Activated T-cell treated with anti-CD3 and anti-CD28 coated beads, Interleukin-2, amount 50 U/mL, for 72 hours (primary cell): Measurements from ENCODE around the gene MEIS2. TPM values are rescaled to one million over a fixed set of nuclear protein-coding genes. Genes with fewer than 3 reads are reported as not detected.

Experiments
- ATAC-seq, 2 donors: fragments of 150-1000 bp; cut with Tn5 transposase; replicated peaks in 1 of 2; 2 replicates each; pipeline ENCODE4 v1.10.0; 2021; ENCODE audit warnings: moderate library complexity in 2 of 2, mild to moderate bottlenecking in 1 of 2
- DNase-seq, 2 donors: peaks; one replicate each; pipeline ENCODE4 v3.0.0; 2021 to 2022; ENCODE audit warnings: mixed read lengths in 1 of 2
- H3K27ac Mint-ChIP-seq: one replicate; pipeline ENCODE4 v1.8.0; 2022; ENCODE audit warnings: mild to moderate bottlenecking, moderate library complexity, mixed read lengths
- H3K27me3 Mint-ChIP-seq: one replicate; pipeline ENCODE4 v1.8.0; 2022; ENCODE audit warnings: low read depth, mixed read lengths
- H3K36me3 Mint-ChIP-seq, 2 donors: one replicate each; pipeline ENCODE4 v1.8.0; 2022; ENCODE audit warnings: mixed read lengths in 2 of 2, mild to moderate bottlenecking in 1 of 2; ENCODE audit not compliant: insufficient read depth in 2 of 2
- H3K4me1 Mint-ChIP-seq: one replicate; pipeline ENCODE4 v1.8.0; 2022; ENCODE audit warnings: low read depth, mixed read lengths
- H3K4me3 Mint-ChIP-seq, 2 donors: one replicate each; pipeline ENCODE4 v1.8.0; 2022; ENCODE audit warnings: mild to moderate bottlenecking in 2 of 2, mixed read lengths in 2 of 2, moderate library complexity in 2 of 2
- H3K9me3 Mint-ChIP-seq, 2 donors: one replicate each; pipeline ENCODE4 v1.8.0; 2022; ENCODE audit warnings: mixed read lengths in 2 of 2
- total RNA-seq, 2 donors: library from RNA; stranded (reverse); gene quantifications; one replicate each; pipeline ENCODE4 v1.2.3, GENCODE V29; 2022

MEIS2 gene
- total RNA-seq, 2 donors from 2014 or later, result 0.19 TPM; not detected in 1

- Mint-ChIP-seq H3K27me3 (no peaks in the 10 kb centered on the region), H3K36me3 (no peaks in the 10 kb centered on the region), H3K9me3 (no peaks in the 10 kb centered on the region), H3K27ac (no peak overlapping the region), H3K4me3 (no peak overlapping the region), H3K4me1 (no peaks in the 10 kb centered on the region)
- DNase-seq, result no peak
- no peak for ATAC-seq
Observed at GRCh38 chr15:36917411-36918267, 182.7 kb downstream of the MEIS2 start.

GRCh38 chr15:36914960-36915808 lies 185.2 kb downstream of the MEIS2 start:
- Mint-ChIP-seq H3K9me3 (no peaks in the 10 kb centered on the region), H3K4me1 (no peaks in the 10 kb centered on the region), H3K27ac (no peak overlapping the region), H3K27me3 (no peaks in the 10 kb centered on the region), H3K4me3 (no peak overlapping the region), H3K36me3 (no peaks in the 10 kb centered on the region)
- ATAC-seq (no peak), DNase-seq (no peak)

- Mint-ChIP-seq H3K27ac (no peak overlapping the region), H3K4me3 (no peak overlapping the region), H3K36me3 (no peaks in the 10 kb centered on the region), H3K4me1 (no peaks in the 10 kb centered on the region), H3K27me3 (no peaks in the 10 kb centered on the region), H3K9me3 (no peaks in the 10 kb centered on the region)
- no peak for ATAC-seq
- DNase-seq, result no peak
Observed at GRCh38 chr15:36914466-36914865, 185.9 kb downstream of the MEIS2 start.

- Mint-ChIP-seq H3K27me3 (no peaks in the 10 kb centered on the region), H3K9me3 (no peaks in the 10 kb centered on the region), H3K4me3 (no peak overlapping the region), H3K36me3 (no peaks in the 10 kb centered on the region), H3K4me1 (no peaks in the 10 kb centered on the region), H3K27ac (no peak overlapping the region)
- ATAC-seq, result no peak
- DNase-seq, result no peak
Observed at GRCh38 chr15:36912311-36912712, 188.0 kb downstream of the MEIS2 start.

- no peaks in the 10 kb centered on the region for H3K36me3 Mint-ChIP-seq
- no peak overlapping the region for H3K27ac Mint-ChIP-seq
- ATAC-seq (no peak), DNase-seq (no peak)
- no peak overlapping the region for H3K4me3 Mint-ChIP-seq
- no peaks in the 10 kb centered on the region for H3K4me1 Mint-ChIP-seq
- no peaks in the 10 kb centered on the region for H3K27me3 Mint-ChIP-seq
- no peaks in the 10 kb centered on the region for H3K9me3 Mint-ChIP-seq
Observed at GRCh38 chr15:36911322-36911944, 188.9 kb downstream of the MEIS2 start.

- Mint-ChIP-seq H3K4me3 (no peak overlapping the region), H3K27me3 (no peaks in the 10 kb centered on the region), H3K9me3 (no peaks in the 10 kb centered on the region), H3K27ac (no peak overlapping the region), H3K36me3 (no peaks in the 10 kb centered on the region), H3K4me1 (no peaks in the 10 kb centered on the region)
- no peak for DNase-seq
- ATAC-seq, result no peak
Observed at GRCh38 chr15:36908991-36909390, 191.4 kb downstream of the MEIS2 start.

GRCh38 chr15:36907295-36907694 lies 193.1 kb downstream of the MEIS2 start:
- DNase-seq (no peak), ATAC-seq (no peak)
- H3K36me3 Mint-ChIP-seq, result no peaks in the 10 kb centered on the region
- no peak overlapping the region for H3K4me3 Mint-ChIP-seq
- no peaks in the 10 kb centered on the region for H3K27me3 Mint-ChIP-seq
- H3K27ac Mint-ChIP-seq, result no peak overlapping the region
- no peaks in the 10 kb centered on the region for H3K4me1 Mint-ChIP-seq
- H3K9me3 Mint-ChIP-seq, result no peaks in the 10 kb centered on the region

- no peak overlapping the region for H3K27ac Mint-ChIP-seq
- H3K27me3 Mint-ChIP-seq, result no peaks in the 10 kb centered on the region
Observed at GRCh38 chr15:36905908-36906307, 194.4 kb downstream of the MEIS2 start.

GRCh38 chr15:36904715-36905114 lies 195.6 kb downstream of the MEIS2 start:
- Mint-ChIP-seq H3K4me3 (no peak overlapping the region), H3K36me3 (no peaks in the 10 kb centered on the region), H3K9me3 (no peaks in the 10 kb centered on the region), H3K27me3 (no peaks in the 10 kb centered on the region), H3K4me1 (no peaks in the 10 kb centered on the region), H3K27ac (no peak overlapping the region)
- ATAC-seq (no peak), DNase-seq (no peak)

More at GRCh38 chr15:36905908-36906307, 194.4 kb downstream of the MEIS2 start:
- Mint-ChIP-seq H3K36me3 (no peaks in the 10 kb centered on the region), H3K4me3 (no peak overlapping the region), H3K9me3 (no peaks in the 10 kb centered on the region), H3K4me1 (no peaks in the 10 kb centered on the region)
- ATAC-seq (no peak), DNase-seq (no peak)

- Mint-ChIP-seq H3K4me3 (no peak overlapping the region), H3K36me3 (no peaks in the 10 kb centered on the region), H3K27ac (no peak overlapping the region), H3K4me1 (no peaks in the 10 kb centered on the region), H3K27me3 (no peaks in the 10 kb centered on the region), H3K9me3 (no peaks in the 10 kb centered on the region)
- ATAC-seq (no peak), DNase-seq (no peak)
Observed at GRCh38 chr15:36903922-36904556, 196.3 kb downstream of the MEIS2 start.

- H3K4me1 Mint-ChIP-seq, result no peaks in the 10 kb centered on the region
- H3K9me3 Mint-ChIP-seq, result no peaks in the 10 kb centered on the region
- no peak overlapping the region for H3K27ac Mint-ChIP-seq
Observed at GRCh38 chr15:36903195-36903594, 197.2 kb downstream of the MEIS2 start.

GRCh38 chr15:36901012-36901411 lies 199.3 kb downstream of the MEIS2 start:
- Mint-ChIP-seq H3K4me3 (no peak overlapping the region), H3K27me3 (peaks cover 18% of the 10 kb centered on the region), H3K4me1 (no peaks in the 10 kb centered on the region), H3K9me3 (no peaks in the 10 kb centered on the region), H3K36me3 (no peaks in the 10 kb centered on the region), H3K27ac (no peak overlapping the region)
- DNase-seq (no peak), ATAC-seq (no peak)

More at GRCh38 chr15:36903195-36903594, 197.2 kb downstream of the MEIS2 start:
- ATAC-seq (no peak), DNase-seq (no peak)
- no peak overlapping the region for H3K4me3 Mint-ChIP-seq
- H3K27me3 Mint-ChIP-seq, result peaks cover 6% of the 10 kb centered on the region
- H3K36me3 Mint-ChIP-seq, result no peaks in the 10 kb centered on the region

- no peaks in the 10 kb centered on the region for H3K36me3 Mint-ChIP-seq
- no peaks in the 10 kb centered on the region for H3K9me3 Mint-ChIP-seq
- DNase-seq (no peak), ATAC-seq (no peak)
- H3K27ac Mint-ChIP-seq, result no peak overlapping the region
- no peaks in the 10 kb centered on the region for H3K4me1 Mint-ChIP-seq
- H3K4me3 Mint-ChIP-seq, result no peak overlapping the region
- H3K27me3 Mint-ChIP-seq, result peaks cover 18% of the 10 kb centered on the region
Observed at GRCh38 chr15:36899696-36900095, 200.7 kb downstream of the MEIS2 start.
